Suprapubic skin (tissue), 3 donors: ENCODE results near the gene SPSB3.

ENCODE experiments used
- CTCF ChIP-seq, 2 donors: fragments of 200-600 bp in 1 of 2; fragments of 450-650 bp in 1 of 2; sonication (generic) in 1 of 2; IDR thresholded peaks; one replicate each; pipeline ENCODE4 v1.5.1; 2016 to 2019; ENCODE audit warnings: antibody characterized with exemption in 2 of 2, mild to moderate bottlenecking in 1 of 2, moderate library complexity in 1 of 2
- EP300 ChIP-seq: sonication (generic); formaldehyde crosslinking; IDR thresholded peaks from one replicate; pipeline ENCODE4 v1.6.1; 2017; ENCODE audit warnings: antibody characterized with exemption

DNA sequence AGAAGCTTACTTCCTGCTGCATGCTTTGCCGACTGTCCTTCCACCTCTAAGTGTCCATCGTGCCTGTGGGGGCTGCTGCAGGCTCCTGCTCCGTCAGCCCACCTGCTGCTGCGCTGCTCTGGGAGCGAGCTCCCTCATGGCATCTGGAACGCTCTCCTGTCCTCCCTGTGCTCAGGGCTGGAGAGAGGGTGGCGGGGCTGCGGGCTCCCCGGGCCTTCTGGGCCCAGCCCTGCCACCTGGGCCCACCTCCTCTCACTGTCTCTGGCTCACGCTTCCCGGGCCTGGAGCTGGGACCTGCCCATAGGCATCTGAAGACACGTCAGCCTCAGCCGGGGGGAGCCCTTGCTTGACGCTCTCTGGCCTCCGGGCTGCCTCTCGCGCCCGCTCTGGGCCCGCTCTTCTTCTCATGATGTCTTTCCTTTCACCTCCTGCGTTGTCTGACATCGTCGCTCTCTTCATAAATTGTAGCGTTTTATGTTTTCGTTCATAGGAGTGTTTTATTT lies 38.0 kb downstream of the SPSB3 start:
- no peak for TF ChIP-seq EP300
- TF ChIP-seq CTCF (IDR thresholded peaks at IDR 0.05): no peak
